HUDEP-2 (cell line): ENCODE data around the gene CIRBP.

Experiments used
- DNase-seq, 76 experiments: peaks; one replicate each; lab custom pipeline; 2025; ENCODE audit not compliant: unreplicated experiment in 76 of 76; lab: John Stamatoyannopoulos, UW

The CIRBP gene

DNA sequence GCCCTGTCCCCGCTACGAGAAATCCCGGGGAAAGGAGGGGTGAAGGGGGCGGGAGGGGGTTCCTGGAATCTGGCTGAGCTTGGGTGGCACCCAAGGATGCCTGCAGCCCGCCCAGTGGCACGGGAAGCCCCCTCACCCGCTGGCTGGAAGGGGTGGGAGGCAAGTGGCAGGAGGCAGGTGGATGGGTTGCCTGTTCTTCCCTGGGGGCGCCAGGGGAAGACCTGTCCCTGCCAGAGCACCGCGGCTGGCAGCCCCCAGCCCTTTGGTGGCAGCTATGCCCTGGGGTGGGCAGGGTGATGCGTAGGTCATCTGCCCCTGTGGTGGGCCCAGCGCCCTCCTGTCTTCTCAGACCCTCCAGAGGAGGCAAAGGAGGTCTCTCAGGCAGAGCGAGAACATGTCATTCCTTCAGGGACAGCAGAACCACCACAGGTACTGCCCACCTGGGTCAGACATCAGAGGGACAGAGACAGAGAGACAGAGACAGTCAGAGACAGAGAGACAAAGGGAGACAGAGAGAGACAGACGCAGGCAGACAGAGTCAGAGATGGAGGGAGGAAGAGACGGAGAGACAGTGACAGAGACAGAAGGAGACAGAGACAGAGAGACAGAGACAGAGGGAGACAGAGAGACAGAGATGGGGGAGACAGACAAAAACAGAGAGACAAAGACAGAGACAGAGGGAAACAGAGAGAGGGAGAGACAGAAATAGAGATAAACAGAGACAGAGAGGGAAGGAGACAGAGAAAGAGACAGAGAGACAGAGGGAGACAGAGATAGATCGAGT, 53.3 kb downstream of the CIRBP start:
- no peak for DNase-seq

DNA sequence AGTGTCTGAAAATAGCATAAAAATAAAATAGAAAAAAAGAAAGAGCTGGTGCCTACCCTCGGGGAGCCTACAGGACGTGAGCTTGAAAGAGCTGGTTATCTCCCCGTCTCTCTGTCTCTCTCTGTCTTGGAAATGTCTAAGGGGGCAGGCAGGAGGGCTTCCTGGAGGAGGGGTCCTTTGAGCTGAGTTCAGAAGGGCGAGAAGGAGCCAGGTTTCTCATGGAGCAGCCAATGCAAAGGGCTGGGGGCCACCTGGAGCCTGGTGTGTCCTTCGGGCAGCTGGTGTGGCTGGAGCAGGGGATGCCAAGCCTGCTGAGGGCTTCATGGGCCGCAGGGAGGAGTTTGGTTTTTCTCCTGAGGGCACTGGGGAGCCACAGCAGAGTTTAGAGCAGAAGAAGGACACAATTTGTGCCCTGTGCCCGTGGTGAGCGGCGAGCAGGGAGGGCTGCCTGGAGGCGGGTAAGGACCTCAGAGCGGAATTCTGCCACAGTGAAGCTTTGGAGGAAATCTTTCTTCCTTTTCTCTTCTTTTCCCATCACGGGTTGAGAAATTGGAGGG, 55.2 kb downstream of the CIRBP start:
- DNase-seq, result no peak
